GM10248 (cell line): ENCODE results near the gene GAN.

Experiments used
- CTCF ChIA-PET: fragments of 300-600 bp; sonication (Branson Sonifier 250); formaldehyde crosslinking; extraction: SDS; loops from one replicate; lab custom pipeline; 2021; ENCODE audit warnings: antibody characterized with exemption; lab: Yijun Ruan, JAX
- POLR2A ChIA-PET: fragments of 350-650 bp; sonication (Branson Sonifier 250); formaldehyde crosslinking; extraction: SDS; loops from one replicate; lab custom pipeline; 2020; ENCODE audit warnings: antibody characterized with exemption; lab: Yijun Ruan, JAX
- DNase-seq: peaks from one replicate; pipeline ENCODE4 v3.0.0; 2012; ENCODE audit errors: extremely low spot score
- TF ChIP-seq, protein P1 (sequence below): IDR thresholded peaks from 2 replicates; pipeline ENCODE4 v1.5.1; 2012; ENCODE audit warnings: mild to moderate bottlenecking, low read depth; ENCODE audit errors: extremely low read depth, missing control alignments, control extremely low read depth

GAN gene, protein sequence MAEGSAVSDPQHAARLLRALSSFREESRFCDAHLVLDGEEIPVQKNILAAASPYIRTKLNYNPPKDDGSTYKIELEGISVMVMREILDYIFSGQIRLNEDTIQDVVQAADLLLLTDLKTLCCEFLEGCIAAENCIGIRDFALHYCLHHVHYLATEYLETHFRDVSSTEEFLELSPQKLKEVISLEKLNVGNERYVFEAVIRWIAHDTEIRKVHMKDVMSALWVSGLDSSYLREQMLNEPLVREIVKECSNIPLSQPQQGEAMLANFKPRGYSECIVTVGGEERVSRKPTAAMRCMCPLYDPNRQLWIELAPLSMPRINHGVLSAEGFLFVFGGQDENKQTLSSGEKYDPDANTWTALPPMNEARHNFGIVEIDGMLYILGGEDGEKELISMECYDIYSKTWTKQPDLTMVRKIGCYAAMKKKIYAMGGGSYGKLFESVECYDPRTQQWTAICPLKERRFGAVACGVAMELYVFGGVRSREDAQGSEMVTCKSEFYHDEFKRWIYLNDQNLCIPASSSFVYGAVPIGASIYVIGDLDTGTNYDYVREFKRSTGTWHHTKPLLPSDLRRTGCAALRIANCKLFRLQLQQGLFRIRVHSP

DNA sequence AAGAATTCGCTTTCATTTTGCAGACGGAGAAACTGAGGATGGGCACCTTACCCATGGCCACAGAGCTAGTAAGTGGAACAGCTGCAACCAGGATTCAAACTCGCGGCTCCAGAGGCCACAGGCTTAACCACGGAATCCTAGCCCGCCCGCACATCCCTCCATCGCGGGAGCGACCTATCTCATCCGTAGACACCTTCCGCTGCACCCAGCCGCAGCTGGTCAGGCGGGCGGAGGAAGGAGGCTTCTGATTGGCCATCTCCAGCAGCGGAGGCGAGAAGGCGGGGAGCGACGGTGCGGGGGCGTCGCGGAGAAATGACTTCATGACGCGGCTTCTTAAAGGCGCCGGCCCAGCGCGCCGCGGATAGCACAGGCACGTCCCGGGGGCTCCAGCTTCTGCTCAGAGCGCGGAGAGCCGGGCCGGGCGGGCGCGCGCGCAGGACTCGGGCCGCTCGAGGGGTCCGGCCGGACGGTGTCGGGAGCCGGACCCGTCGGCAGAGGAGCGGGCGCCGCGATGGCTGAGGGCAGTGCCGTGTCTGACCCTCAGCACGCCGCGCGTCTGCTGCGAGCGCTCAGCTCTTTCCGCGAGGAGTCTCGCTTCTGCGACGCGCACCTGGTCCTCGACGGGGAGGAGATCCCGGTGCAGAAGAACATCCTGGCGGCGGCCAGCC, at the start of gene GAN:
Gene GAN (plus strand): TSS at position 360 of the 668 bp plus-strand sequence. CDS start 152 bp downstream, at position 512.
- CTCF ChIA-PET = interaction anchor here (1.0 to 2.8 kb wide), 8 partner anchors 10 to 382 kb away, joined by 3 to 9 read pairs (median 4); no protein-coding TSS in a partner anchor
- POLR2A ChIA-PET = interaction anchor here (0.6 kb wide), 1 partner anchor 88 kb away, joined by 6 read pairs; no protein-coding TSS in a partner anchor

DNA sequence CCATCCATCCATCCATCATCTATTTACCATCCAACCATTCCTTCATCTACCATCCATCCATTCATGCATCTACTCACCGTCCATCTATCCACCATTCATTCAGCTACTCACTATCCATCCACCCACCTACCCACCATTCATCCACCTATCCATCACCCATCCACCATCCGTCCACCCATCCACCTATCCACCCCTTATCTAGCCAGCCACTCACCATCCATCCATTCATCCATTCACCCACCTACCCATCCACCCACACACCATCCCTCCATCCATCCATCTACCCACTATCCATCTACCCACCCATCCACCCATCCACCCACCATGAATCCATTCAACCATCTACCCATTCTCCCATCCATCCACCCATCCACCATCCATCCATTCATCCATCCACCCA, 49.7 kb upstream of the GAN start:
- ChIA-PET CTCF (no interaction called here), POLR2A (no interaction called here)
- TF ChIP-seq, protein P1, sequence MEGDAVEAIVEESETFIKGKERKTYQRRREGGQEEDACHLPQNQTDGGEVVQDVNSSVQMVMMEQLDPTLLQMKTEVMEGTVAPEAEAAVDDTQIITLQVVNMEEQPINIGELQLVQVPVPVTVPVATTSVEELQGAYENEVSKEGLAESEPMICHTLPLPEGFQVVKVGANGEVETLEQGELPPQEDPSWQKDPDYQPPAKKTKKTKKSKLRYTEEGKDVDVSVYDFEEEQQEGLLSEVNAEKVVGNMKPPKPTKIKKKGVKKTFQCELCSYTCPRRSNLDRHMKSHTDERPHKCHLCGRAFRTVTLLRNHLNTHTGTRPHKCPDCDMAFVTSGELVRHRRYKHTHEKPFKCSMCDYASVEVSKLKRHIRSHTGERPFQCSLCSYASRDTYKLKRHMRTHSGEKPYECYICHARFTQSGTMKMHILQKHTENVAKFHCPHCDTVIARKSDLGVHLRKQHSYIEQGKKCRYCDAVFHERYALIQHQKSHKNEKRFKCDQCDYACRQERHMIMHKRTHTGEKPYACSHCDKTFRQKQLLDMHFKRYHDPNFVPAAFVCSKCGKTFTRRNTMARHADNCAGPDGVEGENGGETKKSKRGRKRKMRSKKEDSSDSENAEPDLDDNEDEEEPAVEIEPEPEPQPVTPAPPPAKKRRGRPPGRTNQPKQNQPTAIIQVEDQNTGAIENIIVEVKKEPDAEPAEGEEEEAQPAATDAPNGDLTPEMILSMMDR = no peak
- DNase-seq = no peak

More for the DNA sequence above, at the start of gene GAN:
- TF ChIP-seq, protein P1 = no peak
- DNase-seq = peak; percentile 96

DNA sequence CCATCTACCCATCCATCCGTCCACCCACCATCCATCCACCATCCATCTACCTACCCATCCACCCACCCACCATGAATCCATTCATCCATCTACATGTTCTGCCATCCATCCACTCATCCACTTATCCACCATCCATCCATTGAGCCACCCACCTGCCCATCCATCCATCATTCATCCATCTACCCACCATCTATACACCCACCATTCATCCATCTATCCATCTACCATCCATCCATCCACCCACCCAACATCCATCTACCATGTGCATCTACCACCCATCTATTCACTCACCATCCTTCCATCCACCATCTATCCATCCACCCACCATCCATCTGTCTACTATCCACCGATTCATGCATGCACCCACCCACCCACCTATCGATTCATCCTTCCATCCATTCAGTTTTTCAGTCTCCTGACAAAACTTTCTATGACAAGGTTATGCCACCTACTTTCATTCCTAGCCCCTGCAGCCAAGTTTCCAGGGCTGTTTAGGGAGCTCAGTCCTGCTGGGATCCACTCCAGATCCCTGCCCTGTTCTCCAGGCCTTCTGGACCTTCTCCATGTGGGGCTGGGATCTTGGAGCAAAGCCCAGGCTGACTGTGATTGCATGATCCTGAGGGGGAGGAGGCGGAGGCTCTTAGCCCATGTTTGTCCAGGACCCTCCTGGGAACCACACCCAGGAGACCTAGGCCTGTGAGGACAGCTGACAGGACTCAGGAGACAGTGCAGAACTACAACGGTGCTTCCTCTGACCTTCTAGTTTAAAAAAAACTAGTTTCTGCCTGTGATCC, 48.9 kb upstream of the GAN start:
- CTCF ChIA-PET = no interaction called here
- POLR2A ChIA-PET = interaction anchor here (0.5 kb wide), 1 partner anchor 464 kb away, joined by 3 read pairs; no protein-coding TSS in a partner anchor
- no peak for DNase-seq
- TF ChIP-seq, protein P1 = no peak

DNA sequence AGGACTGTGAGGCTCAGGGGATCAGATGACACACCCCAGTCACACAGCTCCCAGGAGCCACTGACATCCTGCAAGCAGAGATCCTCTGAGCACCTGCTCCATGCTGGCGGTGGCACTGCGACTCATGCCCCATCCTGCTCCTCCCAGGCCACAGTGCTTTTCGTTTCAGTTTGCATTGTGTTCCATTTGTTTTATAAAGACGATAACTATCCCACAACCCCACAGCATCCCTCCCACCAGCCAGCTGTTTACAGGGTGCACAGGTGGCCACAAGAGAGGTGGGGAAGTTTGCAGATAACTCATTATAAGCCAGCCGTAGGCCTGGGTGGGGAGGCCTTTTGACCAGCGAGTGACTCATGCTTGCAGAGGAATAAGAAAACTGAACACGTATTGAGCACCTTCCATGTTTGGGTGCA, 48.1 kb upstream of the GAN start:
- CTCF ChIA-PET = no interaction called here
- POLR2A ChIA-PET = no interaction called here
- DNase-seq = no peak
- TF ChIP-seq, protein P1 = no peak

DNA sequence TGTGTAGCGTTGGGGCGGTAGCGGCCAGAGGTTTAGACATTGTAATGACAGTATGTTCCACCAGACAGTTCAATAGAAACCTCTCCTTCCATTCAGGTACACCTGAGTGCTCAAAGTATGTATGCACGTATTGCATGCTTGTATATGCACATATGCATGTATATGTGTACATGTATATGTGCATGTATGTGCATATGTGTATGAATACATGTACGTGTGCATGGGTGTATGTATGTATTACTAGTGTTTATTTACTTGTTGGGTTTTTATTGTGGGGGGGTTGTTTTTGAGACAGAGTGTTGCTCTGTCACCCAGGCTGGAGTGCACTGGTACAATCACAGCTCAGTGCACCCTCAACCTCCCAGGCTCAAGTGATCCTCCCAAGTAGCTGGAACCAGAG, 46.3 kb upstream of the GAN start:
- CTCF ChIA-PET = no interaction called here
- no peak for DNase-seq
- TF ChIP-seq, protein P1 = no peak
- POLR2A ChIA-PET = no interaction called here
